Fibroblast of the aortic adventitia (primary cell): Measurements from ENCODE around the gene BAIAP2L2. TPM values are rescaled to one million over a fixed set of nuclear protein-coding genes. Genes with fewer than 3 reads are reported as not detected.

ENCODE experiments used
- DNase-seq: peaks from one replicate; pipeline ENCODE4 v3.0.0-alpha.2; 2010; ENCODE audit warnings: low read depth
- H3K4me3 ChIP-seq: 2 replicates; pipeline ENCODE4 v1.5.1; 2011; ENCODE audit warnings: low read depth, mild to moderate bottlenecking, control low read depth, low read length, moderate library complexity
- CTCF ChIP-seq: IDR thresholded peaks from 2 replicates; pipeline ENCODE4 v1.5.1; 2011; ENCODE audit warnings: mild to moderate bottlenecking, low read length, control low read depth, inconsistent platforms; ENCODE audit not compliant: insufficient read depth
- total RNA-seq: library from RNA; depleted of rRNA; stranded (reverse); fragments of >200 nt; gene quantifications from 2 replicates; pipeline ENCODE4 v1.2.3, GENCODE V29; 2012; ENCODE audit warnings: low replicate concordance

BAIAP2L2 gene
- total RNA-seq, 1 donor, result 6.0 TPM

- no peak for TF ChIP-seq CTCF
- no peak for DNase-seq
- no peak overlapping the region for H3K4me3 ChIP-seq
Measured at GRCh38 chr22:38085056-38085455, 25.4 kb downstream of the BAIAP2L2 start.

- DNase-seq, result no peak
- no peak within 1 kb of the TSS for H3K4me3 ChIP-seq
- no peak for TF ChIP-seq CTCF
Measured at GRCh38 chr22:38083931-38084631, 26.4 kb downstream of the BAIAP2L2 start, which contains the start of gene SLC16A8. SLC16A8 (minus strand) TSS chr22:38084184; CDS start chr22:38082873, 1,311 bp downstream.

- H3K4me3 ChIP-seq, result no peak overlapping the region
- DNase-seq, result no peak
- no peak for TF ChIP-seq CTCF
Measured at GRCh38 chr22:38082986-38083710, 27.3 kb downstream of the BAIAP2L2 start.

- TF ChIP-seq CTCF, result no peak
- DNase-seq, result no peak
- no peak overlapping the region for H3K4me3 ChIP-seq
Measured at GRCh38 chr22:38081941-38082828, 28.3 kb downstream of the BAIAP2L2 start.

GRCh38 chr22:38081636-38081940 is 28.9 kb downstream of the BAIAP2L2 start:
- no peak overlapping the region for H3K4me3 ChIP-seq
- DNase-seq, result no peak
- no peak for TF ChIP-seq CTCF

- peak; percentile 17 for DNase-seq
- peak overlapping the region; percentile 41 for H3K4me3 ChIP-seq
- no peak for TF ChIP-seq CTCF
Measured at GRCh38 chr22:38080850-38081635, 29.4 kb downstream of the BAIAP2L2 start.
